Peyer's patch (tissue), 4 donors: ENCODE measurements around the gene SMIM38.

Source experiments
- CTCF ChIP-seq, 6 experiments: fragments of 450-650 bp in 4 of 6; fragments of 200-600 bp in 2 of 6; sonication (generic) in 1 of 6; IDR thresholded peaks; one replicate each; pipeline ENCODE4 v1.5.1; 2017 to 2019; ENCODE audit warnings: antibody characterized with exemption in 6 of 6, mild to moderate bottlenecking in 3 of 6, moderate library complexity in 1 of 6
- POLR2A ChIP-seq, 2 donors: fragments of 450-650 bp; IDR thresholded peaks; one replicate each; pipeline ENCODE4 v1.5.1; 2017; ENCODE audit warnings: antibody characterized with exemption in 2 of 2, mild to moderate bottlenecking in 2 of 2, moderate library complexity in 2 of 2

- TF ChIP-seq POLR2A (IDR thresholded peaks at IDR 0.05) (no peak), CTCF (IDR thresholded peaks at IDR 0.05) (no peak)
Observed at GRCh38 chr11:69132301-69132670, 23.4 kb upstream of the SMIM38 start.
